NCI-H2196 (cell line): ENCODE data around the gene ACSF3.
"Not testable (repeated sequence)": the region's sequence is repeated elsewhere in the genome, so short reads cannot be mapped to it uniquely, and the experiment has no call there.

ENCODE experiments used
- DNase-seq: peaks from one replicate; lab custom pipeline; 2025; ENCODE audit not compliant: unreplicated experiment; lab: John Stamatoyannopoulos, UW

ACSF3 gene

DNA sequence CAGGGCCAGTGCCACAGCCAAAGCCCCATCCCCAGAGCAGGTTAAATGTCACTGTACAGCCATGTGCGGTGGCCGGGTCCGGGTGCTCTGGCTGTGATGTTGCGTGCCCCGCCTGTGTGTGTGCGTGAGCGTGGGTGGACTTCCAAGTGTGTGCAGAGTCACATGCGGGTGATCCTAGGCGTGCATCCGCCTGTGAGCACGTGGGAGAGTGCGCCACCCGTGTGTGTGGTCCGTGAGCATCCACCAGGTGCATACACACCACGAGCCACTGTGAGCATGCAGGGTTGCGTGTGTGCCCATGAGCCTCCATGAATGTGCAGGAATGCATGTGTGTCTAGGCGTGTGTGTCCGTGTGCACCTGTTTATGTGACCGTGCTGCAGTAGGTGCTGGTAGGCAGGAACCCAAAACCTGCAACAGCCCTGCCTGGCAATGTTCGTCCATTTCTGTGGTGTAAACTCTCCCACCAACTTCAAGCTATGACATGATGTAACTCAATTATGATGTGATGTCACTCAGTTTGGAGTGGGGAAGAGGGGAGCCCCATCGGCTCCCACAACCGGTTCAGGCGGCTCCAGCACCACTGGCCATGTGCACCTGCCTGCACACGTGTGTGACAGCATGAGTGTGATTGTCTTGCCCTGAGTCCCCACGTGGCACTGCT lies 37.6 kb upstream of the ACSF3 start:
- no peak for DNase-seq

DNA sequence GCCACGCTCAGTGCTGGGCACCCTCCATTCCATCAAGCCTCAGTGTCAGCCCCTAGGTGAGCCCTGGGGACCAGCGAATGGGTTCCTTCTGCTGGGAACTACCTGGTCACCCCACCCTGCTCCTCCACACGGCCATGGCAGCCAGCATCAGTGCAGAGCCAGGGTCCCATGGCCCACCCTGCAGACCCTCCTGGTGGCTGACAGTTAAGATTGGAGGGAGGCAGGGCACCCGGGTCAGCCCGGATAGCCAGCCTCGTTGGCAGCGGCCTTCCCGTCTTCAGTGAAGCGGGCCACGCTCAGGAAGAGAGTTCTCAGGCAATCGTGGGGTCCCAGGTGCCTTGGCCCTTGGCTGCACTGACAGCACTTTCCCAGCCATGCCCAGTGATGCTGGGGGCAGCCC lies 37.1 kb upstream of the ACSF3 start:
- DNase-seq: no peak

DNA sequence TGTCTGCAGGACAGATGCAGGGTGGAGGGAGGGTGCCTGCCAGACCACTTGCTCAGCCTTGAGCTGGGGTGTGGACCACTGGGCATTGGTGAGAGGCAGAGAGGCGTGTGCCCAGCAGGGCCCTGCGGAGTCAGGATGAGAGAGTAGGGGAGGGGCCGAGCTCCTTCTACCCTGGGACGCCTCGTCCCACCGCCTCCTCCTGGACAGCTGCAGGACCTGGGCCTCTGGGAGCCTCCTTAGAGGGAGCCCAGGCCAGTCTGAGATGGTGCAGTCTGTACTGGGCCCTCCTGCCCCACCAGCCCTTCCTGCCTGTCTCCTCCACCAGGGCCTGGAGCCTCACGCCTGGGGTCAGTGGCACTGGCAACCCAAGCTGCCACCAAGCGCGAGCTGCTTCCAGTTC lies 35.9 kb upstream of the ACSF3 start:
- no peak for DNase-seq

- no peak for DNase-seq
These were observed 34.8 kb upstream of the ACSF3 start for GRCh38 chr16:89058812-89059211.

GRCh38 chr16:89060207-89060794 lies 33.4 kb upstream of the ACSF3 start:
- DNase-seq: no peak

GRCh38 chr16:89061086-89061485 lies 32.6 kb upstream of the ACSF3 start:
- no peak for DNase-seq

DNA sequence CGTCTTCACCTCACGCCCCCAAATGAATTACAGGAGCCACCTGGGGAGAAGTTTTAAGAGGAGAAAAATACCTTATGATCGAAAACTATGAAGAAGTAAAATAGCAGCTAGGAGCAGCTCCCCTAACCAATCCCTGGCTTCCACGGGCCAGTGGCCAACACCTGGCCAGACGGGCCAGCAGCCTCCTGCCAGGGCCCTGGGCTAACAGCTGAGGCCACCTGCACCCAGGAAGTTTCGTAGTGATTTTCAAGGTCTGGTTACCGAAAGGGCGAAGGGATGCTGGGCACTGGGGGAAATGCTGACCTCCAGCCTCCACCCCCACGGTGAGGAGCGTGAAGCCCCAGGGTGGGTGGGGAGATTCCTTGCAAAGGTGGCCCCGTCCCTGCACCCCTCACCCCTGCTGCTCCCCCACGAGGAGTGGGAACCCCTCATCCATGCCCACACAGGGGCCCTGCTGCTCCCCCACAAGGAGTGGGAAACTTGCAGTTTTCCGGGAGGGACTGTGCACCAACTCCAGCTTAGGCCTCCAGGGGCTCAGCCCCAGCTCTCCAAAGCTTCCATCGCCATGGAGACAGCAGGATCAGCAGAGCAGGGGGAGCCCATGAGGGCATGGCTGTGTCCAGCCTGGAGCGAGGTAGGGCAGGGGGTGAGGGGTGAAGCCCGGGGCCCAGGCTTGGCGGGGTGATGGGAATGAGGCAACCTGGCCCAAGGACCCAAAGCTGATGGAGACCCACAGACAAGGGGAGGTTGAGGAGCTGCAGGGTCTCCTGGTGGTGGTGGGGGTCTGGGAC lies 31.9 kb upstream of the ACSF3 start:
- DNase-seq: no peak

- DNase-seq: no peak
These were observed 31.0 kb upstream of the ACSF3 start for GRCh38 chr16:89062389-89063345.

- DNase-seq: no peak
These were observed 29.8 kb upstream of the ACSF3 start for GRCh38 chr16:89063768-89064320.

DNA sequence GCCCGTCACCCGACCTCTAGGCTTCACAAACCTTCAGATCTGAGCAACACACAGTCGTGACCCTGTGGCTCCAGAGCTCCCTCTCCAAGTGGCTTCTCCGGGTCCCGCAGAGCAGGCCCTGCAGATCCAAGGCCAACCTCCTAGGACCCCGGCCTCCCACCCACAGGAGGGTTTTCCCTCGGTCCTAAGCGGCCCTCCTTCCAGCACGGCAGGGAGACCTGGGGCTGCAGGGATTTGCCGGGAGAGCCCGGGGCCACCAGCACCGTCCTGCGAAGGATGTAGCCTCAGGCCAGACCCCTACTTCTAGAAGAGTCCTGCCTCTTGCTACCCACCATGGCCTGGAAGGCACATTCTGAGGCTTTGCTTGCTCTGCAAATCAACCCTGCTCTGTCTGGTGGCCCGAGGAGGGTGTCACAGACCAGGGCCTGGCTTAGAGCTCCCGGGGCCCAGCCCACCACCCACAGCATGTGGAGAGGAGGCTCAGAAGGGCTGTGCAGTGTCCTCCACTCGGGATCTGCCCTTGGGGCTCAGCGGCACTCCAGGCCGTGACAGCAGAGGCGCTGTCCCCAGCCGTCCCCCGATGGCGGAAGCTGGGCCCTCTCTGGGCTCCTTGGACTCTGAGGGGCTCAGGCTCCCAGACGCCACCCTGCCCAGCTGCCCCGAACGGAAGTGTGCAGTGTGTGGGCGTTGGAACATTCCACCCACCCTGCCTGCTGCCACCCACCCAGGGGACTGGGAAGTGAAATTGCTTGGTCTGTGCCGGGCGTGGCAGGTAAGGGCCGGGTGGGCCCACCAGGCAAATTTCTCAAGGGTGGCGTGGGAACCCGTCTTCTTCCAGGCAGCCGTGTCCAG lies 28.8 kb upstream of the ACSF3 start:
- DNase-seq: no peak

- DNase-seq: no peak
These were observed 28.2 kb upstream of the ACSF3 start for GRCh38 chr16:89065458-89065822.

- DNase-seq: no peak
These were observed 26.9 kb upstream of the ACSF3 start for GRCh38 chr16:89066721-89067120.

GRCh38 chr16:89067677-89068443 lies 25.8 kb upstream of the ACSF3 start:
- DNase-seq: no peak

DNA sequence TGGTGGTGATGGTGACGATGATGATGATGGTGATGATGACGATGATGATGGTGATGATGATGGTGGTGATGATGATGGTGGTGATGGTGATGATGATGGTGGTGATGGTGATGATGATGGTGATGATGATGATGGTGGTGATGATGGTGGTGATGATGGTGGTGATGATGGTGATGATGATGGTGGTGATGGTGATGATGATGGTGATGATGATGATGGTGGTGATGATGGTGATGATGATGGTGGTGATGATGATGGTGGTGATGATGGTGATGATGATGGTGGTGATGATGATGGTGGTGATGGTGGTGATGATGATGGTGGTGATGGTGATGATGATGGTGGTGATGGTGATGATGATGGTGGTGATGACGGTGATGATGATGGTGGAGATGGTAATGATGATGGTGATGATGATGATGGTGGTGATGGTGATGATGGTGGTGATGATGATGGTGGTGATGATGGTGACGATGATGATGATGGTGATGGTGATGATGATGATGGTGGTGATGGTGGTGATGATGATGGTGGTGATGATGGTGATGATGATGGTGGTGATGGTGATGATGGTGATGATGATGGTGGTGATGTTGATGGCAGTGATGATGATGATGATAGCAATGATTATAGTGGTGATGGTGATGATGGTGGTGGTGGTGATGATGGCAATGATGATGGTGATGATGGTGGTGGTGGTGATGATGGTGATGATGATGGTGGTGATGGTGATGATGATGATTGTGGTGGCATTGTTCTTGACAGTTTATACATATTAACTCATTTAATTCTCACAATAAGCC lies 24.6 kb upstream of the ACSF3 start:
- DNase-seq: not testable (repeated sequence)

DNA sequence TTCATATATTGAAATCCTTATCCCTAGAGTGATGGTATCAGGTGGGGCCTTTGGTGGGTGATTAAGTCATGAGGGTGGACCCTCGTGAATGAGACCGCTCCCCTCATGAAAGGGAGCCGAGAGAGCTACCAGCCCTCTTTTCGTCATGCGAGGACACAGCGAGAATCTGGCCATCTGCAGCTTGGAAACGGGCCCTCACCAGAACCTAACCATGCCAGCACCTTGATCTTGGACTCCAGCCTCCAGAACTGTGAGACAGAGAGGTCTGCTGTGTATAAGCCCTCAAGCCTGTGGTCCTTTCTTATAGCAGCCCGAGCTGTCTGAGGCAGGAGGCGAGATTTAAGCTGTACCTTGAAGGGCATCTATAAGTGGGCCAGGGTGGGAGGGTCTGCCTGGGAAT lies 23.7 kb upstream of the ACSF3 start:
- DNase-seq: no peak

GRCh38 chr16:89070590-89070989 lies 23.1 kb upstream of the ACSF3 start:
- no peak for DNase-seq

GRCh38 chr16:89071686-89072547 lies 21.7 kb upstream of the ACSF3 start:
- no peak for DNase-seq
